ENCODE measurements around the gene PRRX1. TPM values are rescaled to one million over a fixed set of nuclear protein-coding genes. Genes with fewer than 3 reads are reported as not detected.

PRRX1 gene
- total and polyA plus RNA-seq, 2 of the 13 experiments (the other 11 are each of a cell fraction or from before 2014, with no cell fraction given) = not detected

DNA sequence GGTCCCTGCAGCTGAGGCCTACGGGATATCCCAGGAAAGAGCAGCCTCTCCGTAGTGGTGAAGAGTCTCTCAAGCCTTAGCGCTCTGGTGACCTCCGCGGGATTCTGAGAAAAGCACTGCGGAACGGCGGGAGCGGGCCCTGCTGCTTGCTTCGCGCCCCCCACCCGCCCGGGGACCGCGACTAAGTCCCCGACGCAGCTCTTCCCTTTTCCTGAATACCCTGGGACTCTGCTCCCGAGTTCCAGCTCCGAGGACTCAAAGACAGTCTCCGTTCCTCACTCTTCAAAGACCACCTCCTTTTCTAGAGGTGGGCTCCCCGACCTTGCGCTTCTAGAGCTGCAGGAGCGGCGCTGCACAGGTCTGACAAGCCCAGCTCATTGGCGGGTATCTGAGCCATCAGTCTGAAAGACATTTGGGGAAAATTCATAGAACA lies 3.6 kb upstream of the PRRX1 start:
- H2AFZ ChIP-seq (ENCODE audit: low read length) = no peak overlapping the region
- H3K4me2 ChIP-seq (ENCODE audit: low read depth, low read length) = no peak overlapping the region
- no TSS peak for BruUV-seq (replicated peaks)
- CTCF ChIA-PET (ENCODE audit: low intra/inter-chr PET ratio, low total read pairs) = no interaction called here
- H3K4me3 ChIP-seq (replicated peaks in 1 of 3; ENCODE audit: insufficient read depth in 1 of 3, low read depth in 2 of 3, low read length in 3 of 3) = no peak overlapping the region
- in situ Hi-C loops (cut with HindIII; ENCODE audit: extremely low pct_ligation_motif_present, low pct_unique_long_range_greater_than_20kb) = no loop called here
- no peaks in the 10 kb centered on the region for H3K36me3 ChIP-seq (replicated peaks in 1 of 2; ENCODE audit: control insufficient read depth in 1 of 2, insufficient read depth in 2 of 2, low read length in 2 of 2)
- WGBS (ENCODE audit: low lambda C conversion rate) = 61% methylated on average over 14 of the region's 25 CpGs
- POLR2A ChIA-PET = no interaction called here
- H3K79me2 ChIP-seq (ENCODE audit: insufficient read depth, low read length) = no peaks in the 10 kb centered on the region
- no peak for DNase-seq (ENCODE audit: low spot score)
- intact Hi-C loops (cut with micrococcal nuclease; ENCODE audit: unreplicated experiment) = no loop called here
- no peak for ATAC-seq
- no peak overlapping the region for H3K9ac ChIP-seq (ENCODE audit: insufficient read depth, low read depth, low read length)
- H3K9me3 ChIP-seq (ENCODE audit: low read length) = no peaks in the 10 kb centered on the region
- H3K4me1 ChIP-seq (ENCODE audit: insufficient read depth, low read length) = no peaks in the 10 kb centered on the region
- H3K27me3 ChIP-seq (ENCODE audit: control insufficient read depth in 1 of 2, insufficient read depth in 2 of 2, low read length in 2 of 2) = peaks cover 2 to 43% of the 10 kb centered on the region in 2 experiments; a peak in 3 of 5 replicates
- no peak overlapping the region for H3K27ac ChIP-seq (ENCODE audit: extremely low read length, insufficient read depth, low read length)
- H4K20me1 ChIP-seq (ENCODE audit: insufficient read depth, low read length) = no peaks in the 10 kb centered on the region
- no peak for FAIRE-seq
- TF ChIP-seq, protein P1, sequence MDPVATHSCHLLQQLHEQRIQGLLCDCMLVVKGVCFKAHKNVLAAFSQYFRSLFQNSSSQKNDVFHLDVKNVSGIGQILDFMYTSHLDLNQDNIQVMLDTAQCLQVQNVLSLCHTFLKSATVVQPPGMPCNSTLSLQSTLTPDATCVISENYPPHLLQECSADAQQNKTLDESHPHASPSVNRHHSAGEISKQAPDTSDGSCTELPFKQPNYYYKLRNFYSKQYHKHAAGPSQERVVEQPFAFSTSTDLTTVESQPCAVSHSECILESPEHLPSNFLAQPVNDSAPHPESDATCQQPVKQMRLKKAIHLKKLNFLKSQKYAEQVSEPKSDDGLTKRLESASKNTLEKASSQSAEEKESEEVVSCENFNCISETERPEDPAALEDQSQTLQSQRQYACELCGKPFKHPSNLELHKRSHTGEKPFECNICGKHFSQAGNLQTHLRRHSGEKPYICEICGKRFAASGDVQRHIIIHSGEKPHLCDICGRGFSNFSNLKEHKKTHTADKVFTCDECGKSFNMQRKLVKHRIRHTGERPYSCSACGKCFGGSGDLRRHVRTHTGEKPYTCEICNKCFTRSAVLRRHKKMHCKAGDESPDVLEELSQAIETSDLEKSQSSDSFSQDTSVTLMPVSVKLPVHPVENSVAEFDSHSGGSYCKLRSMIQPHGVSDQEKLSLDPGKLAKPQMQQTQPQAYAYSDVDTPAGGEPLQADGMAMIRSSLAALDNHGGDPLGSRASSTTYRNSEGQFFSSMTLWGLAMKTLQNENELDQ (CRISPR knock-in tag; IDR thresholded peaks at IDR 0.05; ENCODE audit: borderline replicate concordance) = no peak
- TF ChIP-seq, protein P2, sequence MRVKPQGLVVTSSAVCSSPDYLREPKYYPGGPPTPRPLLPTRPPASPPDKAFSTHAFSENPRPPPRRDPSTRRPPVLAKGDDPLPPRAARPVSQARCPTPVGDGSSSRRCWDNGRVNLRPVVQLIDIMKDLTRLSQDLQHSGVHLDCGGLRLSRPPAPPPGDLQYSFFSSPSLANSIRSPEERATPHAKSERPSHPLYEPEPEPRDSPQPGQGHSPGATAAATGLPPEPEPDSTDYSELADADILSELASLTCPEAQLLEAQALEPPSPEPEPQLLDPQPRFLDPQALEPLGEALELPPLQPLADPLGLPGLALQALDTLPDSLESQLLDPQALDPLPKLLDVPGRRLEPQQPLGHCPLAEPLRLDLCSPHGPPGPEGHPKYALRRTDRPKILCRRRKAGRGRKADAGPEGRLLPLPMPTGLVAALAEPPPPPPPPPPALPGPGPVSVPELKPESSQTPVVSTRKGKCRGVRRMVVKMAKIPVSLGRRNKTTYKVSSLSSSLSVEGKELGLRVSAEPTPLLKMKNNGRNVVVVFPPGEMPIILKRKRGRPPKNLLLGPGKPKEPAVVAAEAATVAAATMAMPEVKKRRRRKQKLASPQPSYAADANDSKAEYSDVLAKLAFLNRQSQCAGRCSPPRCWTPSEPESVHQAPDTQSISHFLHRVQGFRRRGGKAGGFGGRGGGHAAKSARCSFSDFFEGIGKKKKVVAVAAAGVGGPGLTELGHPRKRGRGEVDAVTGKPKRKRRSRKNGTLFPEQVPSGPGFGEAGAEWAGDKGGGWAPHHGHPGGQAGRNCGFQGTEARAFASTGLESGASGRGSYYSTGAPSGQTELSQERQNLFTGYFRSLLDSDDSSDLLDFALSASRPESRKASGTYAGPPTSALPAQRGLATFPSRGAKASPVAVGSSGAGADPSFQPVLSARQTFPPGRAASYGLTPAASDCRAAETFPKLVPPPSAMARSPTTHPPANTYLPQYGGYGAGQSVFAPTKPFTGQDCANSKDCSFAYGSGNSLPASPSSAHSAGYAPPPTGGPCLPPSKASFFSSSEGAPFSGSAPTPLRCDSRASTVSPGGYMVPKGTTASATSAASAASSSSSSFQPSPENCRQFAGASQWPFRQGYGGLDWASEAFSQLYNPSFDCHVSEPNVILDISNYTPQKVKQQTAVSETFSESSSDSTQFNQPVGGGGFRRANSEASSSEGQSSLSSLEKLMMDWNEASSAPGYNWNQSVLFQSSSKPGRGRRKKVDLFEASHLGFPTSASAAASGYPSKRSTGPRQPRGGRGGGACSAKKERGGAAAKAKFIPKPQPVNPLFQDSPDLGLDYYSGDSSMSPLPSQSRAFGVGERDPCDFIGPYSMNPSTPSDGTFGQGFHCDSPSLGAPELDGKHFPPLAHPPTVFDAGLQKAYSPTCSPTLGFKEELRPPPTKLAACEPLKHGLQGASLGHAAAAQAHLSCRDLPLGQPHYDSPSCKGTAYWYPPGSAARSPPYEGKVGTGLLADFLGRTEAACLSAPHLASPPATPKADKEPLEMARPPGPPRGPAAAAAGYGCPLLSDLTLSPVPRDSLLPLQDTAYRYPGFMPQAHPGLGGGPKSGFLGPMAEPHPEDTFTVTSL (CRISPR knock-in tag; IDR thresholded peaks at IDR 0.05; ENCODE audit: borderline replicate concordance) = no peak
- TF ChIP-seq ZMYM4 (CRISPR knock-in tag; IDR thresholded peaks at IDR 0.05) (no peak), CBX2 (IDR thresholded peaks at IDR 0.05; ENCODE audit: low read depth, low read length) (no peak), CBX2 (CRISPR knock-in tag; IDR thresholded peaks at IDR 0.05; ENCODE audit: low read depth) (no peak), REPIN1 (CRISPR knock-in tag; IDR thresholded peaks at IDR 0.05; ENCODE audit: borderline replicate concordance, low read depth) (no peak), NR2F6 (IDR thresholded peaks at IDR 0.05) (no peak), NR2F6 (CRISPR knock-in tag; IDR thresholded peaks at IDR 0.05) (no peak), RAD21 (CRISPR knock-in tag; IDR thresholded peaks at IDR 0.05) (no peak), JDP2 (CRISPR knock-in tag; IDR thresholded peaks at IDR 0.05; ENCODE audit: borderline replicate concordance) (no peak), ZC3H13 (CRISPR knock-in tag; IDR thresholded peaks at IDR 0.05) (no peak), ZNF430 (CRISPR knock-in tag; IDR thresholded peaks at IDR 0.05) (no peak), ZNF331 (CRISPR knock-in tag; IDR thresholded peaks at IDR 0.05) (no peak), HOXA7 (CRISPR knock-in tag; IDR thresholded peaks at IDR 0.05) (no peak)
- TF ChIP-seq, protein P3, sequence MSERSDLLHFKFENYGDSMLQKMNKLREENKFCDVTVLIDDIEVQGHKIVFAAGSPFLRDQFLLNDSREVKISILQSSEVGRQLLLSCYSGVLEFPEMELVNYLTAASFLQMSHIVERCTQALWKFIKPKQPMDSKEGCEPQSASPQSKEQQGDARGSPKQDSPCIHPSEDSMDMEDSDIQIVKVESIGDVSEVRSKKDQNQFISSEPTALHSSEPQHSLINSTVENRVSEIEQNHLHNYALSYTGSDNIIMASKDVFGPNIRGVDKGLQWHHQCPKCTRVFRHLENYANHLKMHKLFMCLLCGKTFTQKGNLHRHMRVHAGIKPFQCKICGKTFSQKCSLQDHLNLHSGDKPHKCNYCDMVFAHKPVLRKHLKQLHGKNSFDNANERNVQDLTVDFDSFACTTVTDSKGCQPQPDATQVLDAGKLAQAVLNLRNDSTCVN (CRISPR knock-in tag; IDR thresholded peaks at IDR 0.05; ENCODE audit: borderline replicate concordance) = no peak
- TF ChIP-seq, protein P4, sequence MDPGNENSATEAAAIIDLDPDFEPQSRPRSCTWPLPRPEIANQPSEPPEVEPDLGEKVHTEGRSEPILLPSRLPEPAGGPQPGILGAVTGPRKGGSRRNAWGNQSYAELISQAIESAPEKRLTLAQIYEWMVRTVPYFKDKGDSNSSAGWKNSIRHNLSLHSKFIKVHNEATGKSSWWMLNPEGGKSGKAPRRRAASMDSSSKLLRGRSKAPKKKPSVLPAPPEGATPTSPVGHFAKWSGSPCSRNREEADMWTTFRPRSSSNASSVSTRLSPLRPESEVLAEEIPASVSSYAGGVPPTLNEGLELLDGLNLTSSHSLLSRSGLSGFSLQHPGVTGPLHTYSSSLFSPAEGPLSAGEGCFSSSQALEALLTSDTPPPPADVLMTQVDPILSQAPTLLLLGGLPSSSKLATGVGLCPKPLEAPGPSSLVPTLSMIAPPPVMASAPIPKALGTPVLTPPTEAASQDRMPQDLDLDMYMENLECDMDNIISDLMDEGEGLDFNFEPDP (CRISPR knock-in tag; conservative IDR thresholded peaks at IDR 0.05) = no peak

Data from HepG2 (cell line).